CD14-positive monocyte (primary cell): ENCODE data around the gene STRN3. TPM values are rescaled to one million over a fixed set of nuclear protein-coding genes. Genes with fewer than 3 reads are reported as not detected.
A peak's percentile ranks its signal among the peaks of the same experiment; 100 is the strongest.

Source experiments
- DNase-seq, 3 donors: peaks; one replicate each; pipeline ENCODE4 v3.0.0-alpha.2; 2011 to 2022
- H2AFZ ChIP-seq: 2 replicates; pipeline ENCODE4 v1.6.0; 2012; ENCODE audit warnings: mild to moderate bottlenecking, low read depth, low read length, inconsistent platforms; ENCODE audit not compliant: insufficient read depth, poor library complexity, severe bottlenecking
- H3K27ac ChIP-seq, 2 donors: 1 replicate in 1 of 2; 2 replicates in 1 of 2; pipeline ENCODE4 v1.5.1; 2012 to 2013; ENCODE audit warnings: low read length in 2 of 2, control low read depth in 1 of 2, inconsistent platforms in 1 of 2, low read depth in 1 of 2, mild to moderate bottlenecking in 1 of 2
- H3K27me3 ChIP-seq, 2 donors: one replicate each; pipeline versions ENCODE4 v1.6.0 to v1.6.1; 2011 to 2013; ENCODE audit warnings: low read length in 2 of 2; ENCODE audit not compliant: control insufficient read depth in 2 of 2, insufficient read depth in 2 of 2
- H3K36me3 ChIP-seq, 2 donors: replicated peaks in 1 of 2; 1 replicate in 1 of 2; 2 replicates in 1 of 2; pipeline versions ENCODE4 v1.5.1 to v1.6.1; 2012 to 2013; ENCODE audit warnings: low read length in 2 of 2, control low read depth in 1 of 2, inconsistent platforms in 1 of 2, mild to moderate bottlenecking in 1 of 2; ENCODE audit not compliant: insufficient read depth in 2 of 2, control insufficient read depth in 1 of 2
- H3K4me1 ChIP-seq, 2 donors: 1 replicate in 1 of 2; 2 replicates in 1 of 2; pipeline versions ENCODE4 v1.5.1 to v1.6.1; 2012 to 2013; ENCODE audit warnings: low read length in 2 of 2, control low read depth in 1 of 2, inconsistent platforms in 1 of 2, mild to moderate bottlenecking in 1 of 2, moderate library complexity in 1 of 2; ENCODE audit not compliant: insufficient read depth in 2 of 2, control insufficient read depth in 1 of 2
- H3K4me2 ChIP-seq: replicated peaks from 2 replicates; pipeline ENCODE3; 2012; ENCODE audit warnings: low read length, moderate library complexity, mild to moderate bottlenecking; ENCODE audit not compliant: poor library complexity, severe bottlenecking; ENCODE audit errors: extremely low read depth
- H3K4me3 ChIP-seq, 3 experiments: fragments of 200-600 bp in 1 of 3; sonication (generic) in 1 of 3; replicated peaks in 1 of 3; 1 replicate in 2 of 3; 2 replicates in 1 of 3; pipeline ENCODE4 v1.5.1; 2011 to 2013; ENCODE audit warnings: low read length in 3 of 3, mild to moderate bottlenecking in 3 of 3, control low read depth in 2 of 3, low read depth in 2 of 3, inconsistent platforms in 1 of 3, moderate library complexity in 1 of 3
- H3K79me2 ChIP-seq: 2 replicates; pipeline ENCODE4 v1.6.0; 2012; ENCODE audit warnings: mild to moderate bottlenecking, control low read depth, inconsistent platforms, low read length, moderate library complexity; ENCODE audit not compliant: insufficient read depth
- H3K9ac ChIP-seq: 2 replicates; pipeline ENCODE4 v1.6.0; 2017; ENCODE audit warnings: low read length, mild to moderate bottlenecking; ENCODE audit not compliant: insufficient read depth, poor library complexity, severe bottlenecking
- H3K9me3 ChIP-seq, 2 donors: replicated peaks in 1 of 2; 1 replicate in 1 of 2; 2 replicates in 1 of 2; pipeline versions ENCODE4 v1.5.1 to v1.6.1; 2012 to 2013; ENCODE audit warnings: low read length in 2 of 2, control low read depth in 1 of 2; ENCODE audit not compliant: control insufficient read depth in 1 of 2, insufficient read depth in 1 of 2
- H4K20me1 ChIP-seq: 2 replicates; pipeline ENCODE4 v1.6.0; 2012; ENCODE audit warnings: mild to moderate bottlenecking, low read length, control low read depth, moderate library complexity; ENCODE audit not compliant: insufficient read depth
- H3K27ac Mint-ChIP-seq, 7 donors: one replicate each; pipeline ENCODE4 v1.8.0; 2020; ENCODE audit warnings: mild to moderate bottlenecking in 7 of 7, mixed read lengths in 7 of 7, moderate library complexity in 6 of 7, inconsistent platforms in 2 of 7
- H3K27me3 Mint-ChIP-seq, 3 donors: one replicate each; pipeline ENCODE4 v1.8.0; 2021 to 2022; ENCODE audit warnings: low read depth in 3 of 3, mild to moderate bottlenecking in 3 of 3, mixed read lengths in 3 of 3, moderate library complexity in 3 of 3, inconsistent platforms in 1 of 3
- H3K36me3 Mint-ChIP-seq, 2 donors: one replicate each; pipeline ENCODE4 v1.8.0; 2020; ENCODE audit warnings: mixed read lengths in 2 of 2, inconsistent platforms in 1 of 2, mild to moderate bottlenecking in 1 of 2
- H3K4me1 Mint-ChIP-seq: one replicate; pipeline ENCODE4 v1.8.0; 2020; ENCODE audit warnings: mild to moderate bottlenecking, mixed read lengths
- H3K4me3 Mint-ChIP-seq, 2 donors: one replicate each; pipeline ENCODE4 v1.8.0; 2020; ENCODE audit warnings: mild to moderate bottlenecking in 2 of 2, mixed read lengths in 2 of 2, moderate library complexity in 1 of 2
- H3K9me3 Mint-ChIP-seq, 7 donors: one replicate each; pipeline ENCODE4 v1.8.0; 2020 to 2022; ENCODE audit warnings: mixed read lengths in 7 of 7, mild to moderate bottlenecking in 6 of 7, moderate library complexity in 6 of 7, inconsistent platforms in 2 of 7
- CTCF ChIP-seq: fragments of 200-600 bp; IDR thresholded peaks from one replicate; pipeline ENCODE4 v1.8.0; 2022; ENCODE audit warnings: antibody characterized with exemption, mild to moderate bottlenecking
- WGBS: methylation state at CpG from one replicate; pipeline ENCODE4 v1.1.5; 2013; ENCODE audit warnings: missing lambda C conversion rate; ENCODE audit not compliant: insufficient coverage; 5-methylcytosine and 5-hydroxymethylcytosine counted together
- intact Hi-C, 2 donors: fragments of 100-400 bp; cut with micrococcal nuclease; formaldehyde crosslinking; loops; one replicate each; pipeline versions ENCODE4 v1.15.0 to v1.15.1; 2023
- polyA plus RNA-seq, 3 donors: library from polyadenylated mRNA; depleted of rRNA in 1 of 3; unstranded in 2 of 3; stranded (reverse) in 1 of 3; fragments of 300-500 nt in 2 of 3; fragments of >200 nt in 1 of 3; fragmentation: Illumina TruSeq in 2 of 3; gene quantifications; 1 replicate in 2 of 3; 2 replicates in 1 of 3; pipeline ENCODE4 v1.2.3, GENCODE V29; 2012 to 2021

Gene STRN3
- polyA plus RNA-seq, 3 donors, result 1.0 to 12.0 (median 3.8) TPM

GRCh38 chr14:31060253-31060875, 34.2 kb upstream of the STRN3 start:
- Histone ChIP-seq H3K9ac (no peak overlapping the region), H3K4me1 (peaks cover 5 to 6% of the 10 kb centered on the region in 2 donors), H3K27me3 (no peaks in the 10 kb centered on the region), H3K27ac (no peak overlapping the region), H4K20me1 (no peaks in the 10 kb centered on the region), H2AFZ (no peak overlapping the region), H3K36me3 (no peaks in the 10 kb centered on the region), H3K4me2 (no peak overlapping the region), H3K4me3 (no peak overlapping the region), H3K9me3 (no peaks in the 10 kb centered on the region), H3K79me2 (no peaks in the 10 kb centered on the region)
- Mint-ChIP-seq H3K27me3 (peaks cover 0 to 8% (median 1%) of the 10 kb centered on the region in 3 donors), H3K9me3 (no peaks in the 10 kb centered on the region), H3K27ac (no peak overlapping the region), H3K4me1 (peaks cover 13% of the 10 kb centered on the region), H3K36me3 (no peaks in the 10 kb centered on the region), H3K4me3 (no peak overlapping the region)
- WGBS, result 95% methylated on average over 2 of the region's 6 CpGs
- intact Hi-C loops, result no loop called here
- TF ChIP-seq CTCF, result no peak
- DNase-seq, result no peak

GRCh38 chr14:31059152-31059924, 33.2 kb upstream of the STRN3 start:
- Mint-ChIP-seq H3K4me3 (peak overlapping the region in 1 of 2 donors; percentile 24), H3K27ac (peak overlapping the region in 3 of 7 donors; percentile 6 to 62 (median 54)), H3K9me3 (no peaks in the 10 kb centered on the region), H3K36me3 (no peaks in the 10 kb centered on the region), H3K27me3 (peaks cover 0 to 8% (median 1%) of the 10 kb centered on the region in 3 donors), H3K4me1 (peaks cover 13% of the 10 kb centered on the region)
- Histone ChIP-seq H3K4me2 (no peak overlapping the region), H3K36me3 (no peaks in the 10 kb centered on the region), H4K20me1 (no peaks in the 10 kb centered on the region), H3K9ac (no peak overlapping the region), H3K9me3 (no peaks in the 10 kb centered on the region), H3K27ac (no peak overlapping the region), H3K27me3 (no peaks in the 10 kb centered on the region), H2AFZ (no peak overlapping the region), H3K79me2 (no peaks in the 10 kb centered on the region), H3K4me3 (no peak overlapping the region), H3K4me1 (peaks cover 5 to 6% of the 10 kb centered on the region in 2 donors)
- no peak for TF ChIP-seq CTCF
- intact Hi-C loops, result no loop called here
- WGBS, result no CpG with 5 or more reads among the region's 1 CpG
- peak in 2 of 3 donors; percentile 6 to 12 for DNase-seq
